Heart left ventricle (tissue), 11 donors: ENCODE measurements around the gene PKD1. TPM values are rescaled to one million over a fixed set of nuclear protein-coding genes. Genes with fewer than 3 reads are reported as not detected.

Experiments used
- microRNA counts, 2 donors: library from miRNA; unstranded; fragments of <30 nt; microRNA quantifications; one replicate each; lab custom pipeline; 2016
- microRNA-seq, 4 donors: library from miRNA; unstranded; fragments of <30 nt; microRNA quantifications; one replicate each; pipeline versions ENCODE4 to v1.2.0, GENCODE V29; 2017 to 2020
- polyA plus RNA-seq, 2 donors: library from polyadenylated mRNA; stranded (reverse); fragments of 200-250 nt; gene quantifications; one replicate each; pipeline ENCODE4 v1.2.3, GENCODE V29; 2013
- total RNA-seq, 9 donors: library from RNA; depleted of rRNA in 2 of 9; stranded (reverse); fragments of >200 nt in 2 of 9; fragmentation: NEBNext Ultra II Directional in 3 of 9; extraction: Animal tissue kit (Norgen Biotek cat#: 25700) in 3 of 9; gene quantifications; one replicate each; pipeline versions ENCODE4 v1.1.0 to v1.2.4, GENCODE V29; 2016 to 2023
- donor health status: ischemic (EF 13 %, LVEDD 7.1; RV severe dilation, severe dysfunction).
- donor health status: healthy with polysubstance abuse.
- donor health status: DM: no; HTN: yes; CAD: no.
- donor health status: DM: no; HTN: no; CAD: no.
- donor health status: ischemic (EF 25% LVEDD 5.7; RV mildly dilated, moderate dysfunction).
- donor health status: healthy.
- donor health status: DM: yes; HTN: yes; CAD: no.
- donor health status: PGD.
- donor health status: nonischemic (EF 23%, LVEDD 6.1; RV moderate dilation, normal function).

The PKD1 gene
- total and polyA plus RNA-seq, 11 donors, result 64.9 to 441 (median 105) TPM

MicroRNAs encoded within 50 kb of the gene (microRNA counts, 767-probe panel; counts per million panel counts)
- microRNA hsa-miR-1225-3p (lab: Ali Mortazavi, UCI) (1,411 to 1,530 counts per million in 2 donors), microRNA hsa-miR-1225-5p (lab: Ali Mortazavi, UCI) (0 to 71.6 counts per million in 2 donors), microRNA hsa-miR-3180 (lab: Ali Mortazavi, UCI) (0 to 349 counts per million in 2 donors), microRNA hsa-miR-4516 (lab: Ali Mortazavi, UCI) (2,301 to 2,702 counts per million in 2 donors)

Small RNA genes within 50 kb of the gene (microRNA-seq; reads per million reads assigned to microRNA genes)
- gene MIR1225 (0.38 to 2.3 (median 0.92) reads per million in 4 donors), gene MIR3180-5 (0 reads per million in 4 donors), gene MIR4516 (0 reads per million in 4 donors), gene MIR6511B1 (0 reads per million in 4 donors)

Other genes with a start within 250 kb of the PKD1 start
- gene HS3ST6, start 217.5 kb downstream of the PKD1 start, total RNA-seq, result not detected
- not detected for gene HS3ST6, start 217.5 kb downstream of the PKD1 start, polyA plus RNA-seq
- 10 to 100 TPM; 12.4 to 49.2 (median 31.1) TPM for gene MSRB1, start 192.7 kb downstream of the PKD1 start, total RNA-seq
- gene MSRB1, start 192.7 kb downstream of the PKD1 start, polyA plus RNA-seq, result 10 to 100 TPM; 48.4 to 70.2 TPM
- 100 to 1,000 TPM; 117 to 279 (median 216) TPM for gene RPL3L, start 181.2 kb downstream of the PKD1 start, total RNA-seq
- 100 to 1,000 TPM in 1 of 2 donors, 10 to 100 TPM in 1; 86.5 to 180 TPM for gene RPL3L, start 181.2 kb downstream of the PKD1 start, polyA plus RNA-seq
- 1,000 to 10,000 TPM in 2 of 9 donors, 100 to 1,000 TPM in 7; 316 to 1,519 (median 542) TPM for gene NDUFB10, start 176.4 kb downstream of the PKD1 start, total RNA-seq
- gene NDUFB10, start 176.4 kb downstream of the PKD1 start, polyA plus RNA-seq, result 1,000 to 10,000 TPM in 1 of 2 donors, 100 to 1,000 TPM in 1; 732 to 1,618 TPM
- 1,000 to 10,000 TPM in 4 of 9 donors, 100 to 1,000 TPM in 5; 673 to 1,554 (median 968) TPM for gene RPS2, start 171.1 kb downstream of the PKD1 start, total RNA-seq
- 1,000 to 10,000 TPM; 1,419 to 2,484 TPM for gene RPS2, start 171.1 kb downstream of the PKD1 start, polyA plus RNA-seq
- gene RNF151, start 169.0 kb downstream of the PKD1 start, total RNA-seq, result not detected
- not detected for gene RNF151, start 169.0 kb downstream of the PKD1 start, polyA plus RNA-seq
- 10 to 100 TPM; 19.3 to 68.7 (median 21.5) TPM for gene TBL3, start 163.8 kb downstream of the PKD1 start, total RNA-seq
- 10 to 100 TPM; 57.9 to 59.5 TPM for gene TBL3, start 163.8 kb downstream of the PKD1 start, polyA plus RNA-seq
- not detected for gene NOXO1, start 154.4 kb downstream of the PKD1 start, total RNA-seq
- gene NOXO1, start 154.4 kb downstream of the PKD1 start, polyA plus RNA-seq, result under 1 TPM; 0.06 to 0.15 TPM
- 10 to 100 TPM; 18.0 to 29.9 (median 23.5) TPM for gene GFER, start 151.7 kb downstream of the PKD1 start, total RNA-seq
- 10 to 100 TPM; 36.6 to 51.1 TPM for gene GFER, start 151.7 kb downstream of the PKD1 start, polyA plus RNA-seq
- 1 to 10 TPM in 3 of 9 donors, under 1 TPM in 6; 0.19 to 1.3 (median 0.86) TPM for gene SYNGR3, start 145.9 kb downstream of the PKD1 start, total RNA-seq
- gene SYNGR3, start 145.9 kb downstream of the PKD1 start, polyA plus RNA-seq, result 1 to 10 TPM in 1 of 2 donors, under 1 TPM in 1; 0.53 to 2.7 TPM
- gene ZNF598, start 126.1 kb downstream of the PKD1 start, total RNA-seq, result 10 to 100 TPM; 10.9 to 47.4 (median 17.0) TPM
- gene ZNF598, start 126.1 kb downstream of the PKD1 start, polyA plus RNA-seq, result 10 to 100 TPM in 1 of 2 donors, 1 to 10 TPM in 1; 9.4 to 33.8 TPM
- gene NPW, start 116.1 kb downstream of the PKD1 start, total RNA-seq, result under 1 TPM in 1 of 9 donors, not detected in 8; 0.69 TPM
- gene NPW, start 116.1 kb downstream of the PKD1 start, polyA plus RNA-seq, result under 1 TPM in 1 of 2 donors, not detected in 1; 0.19 TPM
- gene NHERF2, start 109.0 kb downstream of the PKD1 start, total RNA-seq, result 100 to 1,000 TPM; 124 to 496 (median 227) TPM
- 100 to 1,000 TPM; 213 to 396 TPM for gene NHERF2, start 109.0 kb downstream of the PKD1 start, polyA plus RNA-seq
- gene NTHL1, start 88.1 kb downstream of the PKD1 start, total RNA-seq, result 10 to 100 TPM in 7 of 9 donors, 1 to 10 TPM in 2; 9.0 to 25.0 (median 11.7) TPM
- gene NTHL1, start 88.1 kb downstream of the PKD1 start, polyA plus RNA-seq, result 10 to 100 TPM; 13.1 to 32.3 TPM
- gene TSC2, start 87.9 kb downstream of the PKD1 start, total RNA-seq, result 10 to 100 TPM; 48.4 to 94.5 (median 70.4) TPM
- gene TSC2, start 87.9 kb downstream of the PKD1 start, polyA plus RNA-seq, result 10 to 100 TPM; 33.3 to 44.8 TPM
- 1 to 10 TPM in 4 of 9 donors, under 1 TPM in 5; 0.36 to 5.0 (median 0.75) TPM for gene RAB26, start 12.7 kb upstream of the PKD1 start, total RNA-seq
- gene RAB26, start 12.7 kb upstream of the PKD1 start, polyA plus RNA-seq, result 1 to 10 TPM in 1 of 2 donors, under 1 TPM in 1; 0.28 to 3.3 TPM
- gene TRAF7, start 19.9 kb upstream of the PKD1 start, total RNA-seq, result 10 to 100 TPM; 20.2 to 40.2 (median 27.0) TPM
- gene TRAF7, start 19.9 kb upstream of the PKD1 start, polyA plus RNA-seq, result 10 to 100 TPM; 12.2 to 39.5 TPM
- 1 to 10 TPM in 8 of 9 donors, under 1 TPM in 1; 0.77 to 7.0 (median 2.1) TPM for gene CASKIN1, start 60.7 kb upstream of the PKD1 start, total RNA-seq
- 1 to 10 TPM in 1 of 2 donors, under 1 TPM in 1; 0.37 to 4.0 TPM for gene CASKIN1, start 60.7 kb upstream of the PKD1 start, polyA plus RNA-seq
- 10 to 100 TPM; 19.8 to 49.0 (median 22.8) TPM for gene MLST8, start 69.6 kb upstream of the PKD1 start, total RNA-seq
- gene MLST8, start 69.6 kb upstream of the PKD1 start, polyA plus RNA-seq, result 10 to 100 TPM; 28.5 to 42.3 TPM
- 10 to 100 TPM in 2 of 9 donors, 1 to 10 TPM in 7; 1.7 to 11.7 (median 5.5) TPM for gene BRICD5, start 75.0 kb upstream of the PKD1 start, total RNA-seq
- gene BRICD5, start 75.0 kb upstream of the PKD1 start, polyA plus RNA-seq, result 1 to 10 TPM; 3.8 to 7.6 TPM
- gene PGP, start 78.9 kb upstream of the PKD1 start, total RNA-seq, result 10 to 100 TPM; 19.6 to 44.0 (median 33.8) TPM
- gene PGP, start 78.9 kb upstream of the PKD1 start, polyA plus RNA-seq, result 10 to 100 TPM; 24.6 to 31.7 TPM
- 10 to 100 TPM in 8 of 9 donors, 1 to 10 TPM in 1; 8.4 to 27.3 (median 12.7) TPM for gene E4F1, start 87.7 kb upstream of the PKD1 start, total RNA-seq
- gene E4F1, start 87.7 kb upstream of the PKD1 start, polyA plus RNA-seq, result 10 to 100 TPM; 17.3 to 20.4 TPM
- under 1 TPM in 7 of 9 donors, not detected in 2; 0.12 to 0.51 (median 0.34) TPM for gene DNASE1L2, start 100.5 kb upstream of the PKD1 start, total RNA-seq
- gene DNASE1L2, start 100.5 kb upstream of the PKD1 start, polyA plus RNA-seq, result under 1 TPM; 0.18 to 0.50 TPM
- gene ECI1, start 115.7 kb upstream of the PKD1 start, total RNA-seq, result 100 to 1,000 TPM in 8 of 9 donors, 10 to 100 TPM in 1; 84.6 to 178 (median 142) TPM
- 100 to 1,000 TPM; 146 to 340 TPM for gene ECI1, start 115.7 kb upstream of the PKD1 start, polyA plus RNA-seq
- gene RNPS1, start 132.2 kb upstream of the PKD1 start, total RNA-seq, result 100 to 1,000 TPM; 100 to 154 (median 120) TPM
- 100 to 1,000 TPM in 1 of 2 donors, 10 to 100 TPM in 1; 73.9 to 193 TPM for gene RNPS1, start 132.2 kb upstream of the PKD1 start, polyA plus RNA-seq
- gene ABCA3, start 204.8 kb upstream of the PKD1 start, total RNA-seq, result 10 to 100 TPM in 5 of 9 donors, 1 to 10 TPM in 4; 8.0 to 16.5 (median 10.0) TPM
- gene ABCA3, start 204.8 kb upstream of the PKD1 start, polyA plus RNA-seq, result 1 to 10 TPM; 6.7 to 8.8 TPM